SH-SY5Y (cell line): Measurements from ENCODE around the gene KXD1.

Source experiments
- GATA2 ChIP-seq: IDR thresholded peaks from 2 replicates; pipeline ENCODE4 v1.6.1; 2011; ENCODE audit warnings: mild to moderate bottlenecking, low read depth, low read length
- GATA3 ChIP-seq: IDR thresholded peaks from 2 replicates; pipeline ENCODE4 v1.6.1; 2011; ENCODE audit warnings: low read depth, mild to moderate bottlenecking, low read length, moderate library complexity

- TF ChIP-seq GATA3 (no peak), GATA2 (no peak)
Measured at GRCh38 chr19:18517606-18518005, 40.1 kb upstream of the KXD1 start.
